Islet of Langerhans (tissue), 1 donor: ENCODE results near the gene CYP2D6.
"Not testable (repeated sequence)": the region's sequence is repeated elsewhere in the genome, so short reads cannot be mapped to it uniquely, and the experiment has no call there.

ENCODE experiments used
- FAIRE-seq: peaks from one replicate; lab custom pipeline; 2011; peaks lifted over from hg19 to GRCh38; lab: Jason Lieb, UNC

The CYP2D6 gene

DNA sequence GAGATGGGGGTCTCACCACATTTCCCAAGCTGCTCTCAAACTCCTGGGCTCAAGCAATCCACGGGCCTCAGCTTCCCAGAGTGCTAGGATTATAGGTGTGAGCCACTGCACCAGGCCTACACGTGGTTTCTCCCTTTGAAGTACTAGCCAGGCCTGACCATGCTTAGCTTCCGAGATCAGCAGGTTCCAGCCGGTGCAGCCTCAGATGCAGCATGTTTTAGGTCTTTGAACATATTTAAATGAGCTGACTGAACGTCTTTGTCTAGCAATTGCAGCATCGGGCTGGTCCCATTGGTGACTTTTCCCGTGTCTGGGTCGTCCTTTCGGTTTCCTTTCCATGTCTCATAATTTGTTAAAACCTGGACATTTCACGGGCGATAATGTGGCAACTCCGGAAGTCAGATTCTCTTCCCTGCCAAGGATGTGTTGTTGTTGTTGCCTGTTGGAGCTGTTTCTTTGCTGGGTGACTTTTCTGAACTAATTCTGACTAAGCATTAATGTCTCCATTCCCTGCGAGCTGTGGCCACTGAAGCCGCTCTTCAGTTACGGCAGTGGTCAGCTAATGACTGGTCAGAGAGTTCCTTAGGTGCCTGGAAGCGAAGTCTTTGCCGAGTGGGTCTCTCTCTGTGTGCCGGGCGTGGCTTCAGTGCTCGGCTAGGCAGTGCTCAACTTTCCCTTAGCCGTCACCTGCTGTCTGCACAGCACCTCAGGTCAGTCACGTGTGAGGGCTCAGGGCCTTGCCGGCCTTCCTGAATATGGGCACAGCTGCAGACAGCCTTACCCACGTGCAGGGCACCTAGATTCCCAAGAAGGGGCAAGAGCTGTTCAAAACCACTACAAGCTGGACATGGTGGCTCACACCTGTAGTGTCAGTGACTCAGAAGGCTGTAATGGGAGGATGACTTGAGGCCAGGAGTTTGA, 3.8 kb upstream of the CYP2D6 start:
- FAIRE-seq = no peak

DNA sequence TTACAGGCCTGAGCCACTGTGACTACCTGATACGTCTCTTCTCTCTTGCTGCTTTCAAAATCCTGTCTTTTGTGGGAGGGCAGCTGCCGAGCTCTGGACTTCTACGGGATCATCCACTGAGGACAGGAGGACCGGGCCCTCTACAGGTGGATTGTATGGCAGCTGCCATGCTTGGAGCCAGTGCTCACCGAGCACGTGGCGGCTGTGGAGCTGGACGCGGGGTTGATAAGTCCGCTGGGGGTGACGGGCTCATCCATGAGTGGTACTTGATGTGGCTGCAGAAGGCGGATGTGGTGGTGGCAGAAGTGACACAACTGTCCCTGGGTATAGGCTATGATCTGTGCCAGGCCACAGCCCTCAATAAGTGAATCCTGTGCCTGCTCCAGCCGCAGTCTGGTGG, 1.8 kb upstream of the CYP2D6 start:
- no peak for FAIRE-seq

DNA sequence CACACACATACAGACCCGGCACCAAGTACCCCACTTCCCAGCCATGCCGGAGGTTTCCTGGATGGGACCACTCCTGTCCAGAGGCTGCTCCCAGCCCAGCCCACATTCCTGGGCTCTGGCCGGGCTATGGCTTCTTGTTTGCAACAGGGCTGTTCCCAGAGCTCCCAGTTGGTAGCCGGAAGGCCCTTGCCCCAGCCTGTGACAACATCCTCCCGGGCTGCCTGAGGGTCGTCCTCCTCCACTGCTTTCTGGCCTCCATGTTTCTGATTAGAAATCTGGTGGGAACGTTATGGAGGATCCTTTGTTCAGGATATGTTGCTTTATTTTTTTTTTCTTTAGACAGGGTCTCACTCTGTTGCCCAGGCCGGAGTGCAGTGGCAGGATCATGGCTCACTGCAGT, 952 bp upstream of the CYP2D6 start:
- no peak for FAIRE-seq

DNA sequence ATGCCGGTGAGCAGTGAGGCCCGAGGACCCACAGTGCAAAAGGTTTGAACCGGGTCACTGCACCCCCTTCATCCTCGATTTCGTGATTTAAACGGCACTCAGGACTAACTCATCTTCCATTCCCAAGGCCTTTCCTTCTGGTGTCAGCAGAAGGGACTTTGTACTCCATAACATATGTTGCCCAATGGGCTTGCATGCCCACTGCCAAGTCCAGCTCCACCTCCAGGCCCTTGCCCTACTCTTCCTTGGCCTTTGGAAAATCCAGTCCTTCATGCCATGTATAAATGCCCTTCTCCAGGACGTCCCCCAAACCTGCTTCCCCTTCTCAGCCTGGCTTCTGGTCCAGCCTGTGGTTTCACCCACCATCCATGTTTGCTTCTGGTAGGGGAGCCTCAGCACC, 428 bp downstream of the CYP2D6 start:
- not testable (repeated sequence) for FAIRE-seq

DNA sequence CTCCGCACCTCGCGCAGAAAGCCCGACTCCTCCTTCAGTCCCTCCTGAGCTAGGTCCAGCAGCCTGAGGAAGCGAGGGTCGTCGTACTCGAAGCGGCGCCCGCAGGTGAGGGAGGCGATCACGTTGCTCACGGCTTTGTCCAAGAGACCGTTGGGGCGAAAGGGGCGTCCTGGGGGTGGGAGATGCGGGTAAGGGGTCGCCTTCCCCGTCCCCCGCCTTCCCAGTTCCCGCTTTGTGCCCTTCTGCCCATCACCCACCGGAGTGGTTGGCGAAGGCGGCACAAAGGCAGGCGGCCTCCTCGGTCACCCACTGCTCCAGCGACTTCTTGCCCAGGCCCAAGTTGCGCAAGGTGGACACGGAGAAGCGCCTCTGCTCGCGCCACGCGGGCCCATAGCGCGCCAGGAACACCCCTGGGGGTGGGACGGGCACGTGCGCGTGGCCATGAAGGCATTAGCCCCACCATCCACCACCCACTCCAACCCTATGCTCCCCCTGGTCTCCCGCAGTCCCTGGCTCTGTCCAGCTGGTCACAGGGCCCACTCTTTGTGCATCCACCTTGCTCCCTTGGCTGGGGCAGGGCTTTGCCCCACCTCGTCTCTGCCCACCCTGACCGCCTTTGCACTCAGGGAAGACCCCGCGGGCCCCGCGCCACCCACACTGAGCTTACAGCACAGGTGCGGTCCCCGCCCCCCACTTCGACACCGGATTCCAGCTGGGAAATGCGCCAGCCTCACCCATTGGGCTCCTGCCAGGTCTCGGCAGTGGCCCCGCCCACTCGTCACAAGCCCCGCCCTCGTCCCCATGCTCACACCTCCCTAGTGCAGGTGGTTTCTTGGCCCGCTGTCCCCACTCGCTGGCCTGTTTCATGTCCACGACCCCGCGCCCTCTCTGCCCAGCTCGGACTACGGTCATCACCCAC, 1.6 kb downstream of the CYP2D6 start:
- not testable (repeated sequence) for FAIRE-seq

DNA sequence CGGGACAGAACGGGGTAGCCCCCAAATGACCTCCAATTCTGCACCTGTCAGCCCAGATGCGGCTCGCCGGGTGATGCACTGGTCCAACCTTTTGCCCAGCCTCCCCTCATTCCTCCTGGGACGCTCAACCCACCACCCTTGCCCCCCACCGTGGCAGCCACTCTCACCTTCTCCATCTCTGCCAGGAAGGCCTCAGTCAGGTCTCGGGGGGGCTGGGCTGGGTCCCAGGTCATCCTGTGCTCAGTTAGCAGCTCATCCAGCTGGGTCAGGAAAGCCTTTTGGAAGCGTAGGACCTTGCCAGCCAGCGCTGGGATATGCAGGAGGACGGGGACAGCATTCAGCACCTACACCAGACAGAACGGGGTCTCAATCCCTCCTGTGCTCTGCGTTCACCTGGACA, 2.6 kb downstream of the CYP2D6 start:
- not testable (repeated sequence) for FAIRE-seq

DNA sequence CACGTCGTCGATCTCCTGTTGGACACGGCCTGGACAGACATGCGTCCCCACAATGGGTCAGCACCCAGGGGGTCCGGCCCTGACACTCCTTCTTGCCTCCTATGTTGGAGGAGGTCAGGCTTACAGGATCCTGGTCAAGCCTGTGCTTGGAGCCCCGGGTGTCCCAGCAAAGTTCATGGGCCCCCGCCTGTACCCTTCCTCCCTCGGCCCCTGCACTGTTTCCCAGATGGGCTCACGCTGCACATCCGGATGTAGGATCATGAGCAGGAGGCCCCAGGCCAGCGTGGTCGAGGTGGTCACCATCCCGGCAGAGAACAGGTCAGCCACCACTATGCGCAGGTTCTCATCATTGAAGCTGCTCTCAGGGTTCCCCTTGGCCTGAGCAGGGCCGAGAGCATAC, 3.0 kb downstream of the CYP2D6 start:
- FAIRE-seq = no peak

DNA sequence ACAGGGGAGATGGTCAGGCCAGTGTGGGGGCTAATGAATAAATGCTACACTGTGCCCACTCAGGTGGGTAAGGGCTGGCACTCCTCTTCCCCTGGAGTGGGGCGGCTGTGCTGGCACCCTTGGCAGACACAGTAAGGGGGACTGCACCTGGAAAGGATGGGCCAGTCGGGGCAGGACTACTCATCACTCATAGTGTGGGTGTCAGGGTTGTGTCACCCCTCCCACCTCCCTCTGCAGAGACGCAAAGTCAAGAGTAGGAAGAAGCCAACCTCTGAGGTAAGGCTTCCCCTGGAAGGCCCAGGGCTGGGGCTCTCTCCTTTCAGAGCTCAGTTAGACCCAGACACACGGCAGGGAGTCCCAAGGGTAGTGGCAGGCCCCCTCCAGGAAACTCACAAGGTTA, 7.1 kb downstream of the CYP2D6 start:
- not testable (repeated sequence) for FAIRE-seq

DNA sequence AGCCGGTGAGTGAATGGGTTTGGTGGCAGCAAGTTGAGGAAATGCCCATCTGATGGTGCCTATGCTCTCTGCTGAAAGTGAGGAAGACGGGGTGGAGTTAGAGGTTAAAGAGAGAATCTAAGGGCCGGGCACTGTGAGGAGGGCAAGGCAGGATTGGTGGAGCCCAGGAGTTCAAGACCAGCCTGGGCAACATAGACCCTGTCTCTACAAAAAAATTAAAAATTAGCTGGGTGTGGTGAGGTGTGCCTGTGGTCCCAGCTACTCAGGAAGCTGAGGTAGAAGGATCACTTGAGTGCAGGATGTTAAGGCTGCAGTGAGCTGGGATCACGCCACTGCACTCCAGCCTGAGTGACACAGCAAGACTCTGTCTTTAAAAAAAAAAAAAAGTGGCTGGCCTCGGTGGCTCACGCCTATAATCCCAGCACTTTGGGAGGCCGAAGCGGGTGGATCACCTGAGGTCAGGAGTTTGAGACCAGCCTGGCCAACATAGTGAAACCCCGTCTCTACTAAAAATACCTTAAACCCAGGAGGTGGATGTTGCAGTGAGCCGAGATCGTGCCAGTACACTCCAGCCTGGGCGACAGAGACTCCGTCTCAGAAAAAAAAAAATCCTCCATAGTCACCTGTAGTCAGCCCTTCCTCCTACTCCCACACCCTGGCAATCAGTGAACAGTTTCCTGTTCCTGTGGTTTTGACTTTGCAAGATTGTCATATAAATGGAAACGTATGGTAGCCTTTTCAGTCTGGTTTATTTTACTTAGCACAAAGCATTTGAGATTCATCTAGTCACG, 10.2 kb downstream of the CYP2D6 start:
- not testable (repeated sequence) for FAIRE-seq

DNA sequence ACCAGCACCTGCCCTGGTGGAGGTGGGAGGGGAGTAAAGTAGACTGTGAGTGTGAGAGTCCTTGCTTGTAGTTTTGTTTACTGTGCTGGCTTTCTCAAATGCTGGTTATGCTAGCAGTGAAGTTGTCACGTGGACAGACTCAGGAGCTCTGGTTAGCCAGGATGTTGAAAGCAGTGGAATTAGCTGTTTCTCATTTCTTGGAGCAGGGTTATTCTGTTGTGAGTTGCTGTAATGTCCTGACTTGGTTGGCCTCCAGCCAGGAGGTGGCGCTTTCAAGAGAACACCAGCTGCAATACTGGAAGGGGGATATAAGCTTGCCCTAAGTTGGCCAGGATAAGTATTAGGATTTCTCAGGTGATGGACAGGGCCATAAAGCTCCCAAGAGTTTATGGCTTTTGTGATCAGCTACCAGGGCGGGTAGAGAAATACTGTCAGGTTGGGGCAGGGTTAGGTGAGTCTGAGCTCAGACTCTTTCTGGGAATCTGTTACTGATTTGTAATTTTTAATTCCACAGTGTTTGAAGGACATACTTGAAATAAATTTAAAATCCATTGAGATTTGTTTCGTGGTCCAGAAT, 13.7 kb downstream of the CYP2D6 start:
- no peak for FAIRE-seq

DNA sequence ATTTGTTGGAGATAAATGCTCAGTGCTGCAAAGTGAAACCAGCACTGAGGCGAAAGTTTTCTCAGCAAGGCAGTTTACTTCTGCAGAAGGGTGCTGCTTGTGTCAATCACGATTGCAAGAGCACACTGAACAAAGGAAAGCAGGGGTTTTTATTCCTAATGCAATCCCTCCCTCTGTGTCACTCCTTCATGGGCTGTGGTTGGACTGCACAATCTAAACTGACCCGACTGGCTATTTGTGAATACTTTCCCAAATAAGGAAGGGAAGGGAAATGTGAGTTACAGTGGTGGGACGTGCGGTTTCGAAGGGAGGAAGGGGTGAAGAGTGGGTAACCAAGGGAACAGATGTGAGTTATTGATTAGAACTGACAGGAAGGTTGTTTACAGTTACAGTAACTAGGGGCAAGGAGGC, 15.2 kb downstream of the CYP2D6 start:
- not testable (repeated sequence) for FAIRE-seq

DNA sequence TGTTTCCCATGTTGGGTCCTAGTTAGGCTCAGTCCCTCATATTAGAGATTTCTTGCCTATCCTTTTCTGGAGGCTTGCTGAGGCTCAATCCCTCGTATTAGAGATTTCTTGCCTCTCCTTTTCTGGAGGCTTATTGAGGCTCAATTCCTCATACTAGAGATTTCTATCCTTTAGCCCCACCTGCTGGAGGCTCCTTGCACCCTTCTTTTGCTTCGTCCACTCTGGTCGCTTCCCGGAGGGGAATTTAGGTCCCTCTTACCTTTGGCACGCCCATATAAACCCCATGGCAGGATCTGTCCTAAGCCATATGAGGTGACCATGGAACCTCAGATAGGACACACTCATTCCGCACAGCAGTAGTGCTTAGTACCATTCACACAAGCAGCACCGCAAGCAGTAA, 15.9 kb downstream of the CYP2D6 start:
- FAIRE-seq = no peak

DNA sequence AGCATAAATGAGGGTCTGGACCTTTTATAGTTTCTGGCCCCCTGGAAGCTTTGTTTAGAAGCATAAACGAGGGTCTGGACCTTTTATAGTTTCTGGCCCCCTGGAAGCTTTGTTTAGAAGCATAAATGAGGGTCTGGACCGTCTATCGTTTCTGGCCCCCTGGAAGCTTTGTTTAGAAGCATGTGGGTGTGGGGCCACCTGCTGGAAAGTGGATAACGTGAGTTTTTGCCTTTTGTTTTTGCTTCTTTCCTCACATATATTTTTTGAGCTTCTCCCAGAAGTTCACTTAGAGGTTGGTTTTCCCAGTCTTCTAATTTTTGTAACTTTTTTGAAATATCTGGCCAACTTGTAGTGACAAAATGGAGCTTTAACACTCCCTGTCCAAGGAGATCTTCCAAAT, 17.8 kb downstream of the CYP2D6 start:
- FAIRE-seq = not testable (repeated sequence)

DNA sequence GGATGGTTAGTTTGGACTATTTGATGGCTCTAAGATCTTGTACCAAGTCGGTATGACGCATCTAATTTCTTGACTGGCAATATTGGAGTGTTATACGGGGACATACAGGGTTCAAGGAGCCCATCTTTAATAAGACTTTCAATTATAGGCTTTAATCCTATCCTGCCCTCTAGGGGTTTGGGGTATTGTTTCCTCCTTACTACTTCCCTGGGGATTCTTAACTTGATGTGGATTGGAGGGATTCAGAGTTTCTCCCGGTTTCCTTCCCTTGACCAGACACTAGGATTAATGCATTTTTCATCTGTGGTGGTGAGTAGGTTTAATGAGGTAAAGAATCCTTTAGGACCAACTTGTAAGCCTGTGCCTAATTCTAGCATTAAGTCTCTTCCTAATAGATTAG, 18.8 kb downstream of the CYP2D6 start:
- FAIRE-seq = no peak

DNA sequence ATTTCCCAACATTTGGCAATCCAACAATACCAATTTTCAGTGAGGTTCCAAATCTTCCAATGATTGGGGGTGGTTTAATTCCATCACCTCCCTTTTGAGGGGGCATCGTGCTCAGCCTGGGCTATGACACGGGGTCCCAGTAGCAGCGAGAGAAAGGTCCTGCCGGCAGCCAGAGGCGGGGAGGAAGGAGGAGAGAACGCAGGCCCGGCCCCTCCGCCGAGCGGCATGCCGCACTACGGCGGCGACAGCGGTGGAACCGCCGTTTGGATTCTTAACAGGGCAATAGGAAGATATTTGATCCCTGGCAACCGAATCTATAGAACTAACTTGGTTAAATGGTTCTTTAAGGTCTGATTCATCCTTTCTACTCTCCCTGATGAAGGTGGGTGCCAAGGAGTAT, 21.8 kb downstream of the CYP2D6 start:
- no peak for FAIRE-seq

DNA sequence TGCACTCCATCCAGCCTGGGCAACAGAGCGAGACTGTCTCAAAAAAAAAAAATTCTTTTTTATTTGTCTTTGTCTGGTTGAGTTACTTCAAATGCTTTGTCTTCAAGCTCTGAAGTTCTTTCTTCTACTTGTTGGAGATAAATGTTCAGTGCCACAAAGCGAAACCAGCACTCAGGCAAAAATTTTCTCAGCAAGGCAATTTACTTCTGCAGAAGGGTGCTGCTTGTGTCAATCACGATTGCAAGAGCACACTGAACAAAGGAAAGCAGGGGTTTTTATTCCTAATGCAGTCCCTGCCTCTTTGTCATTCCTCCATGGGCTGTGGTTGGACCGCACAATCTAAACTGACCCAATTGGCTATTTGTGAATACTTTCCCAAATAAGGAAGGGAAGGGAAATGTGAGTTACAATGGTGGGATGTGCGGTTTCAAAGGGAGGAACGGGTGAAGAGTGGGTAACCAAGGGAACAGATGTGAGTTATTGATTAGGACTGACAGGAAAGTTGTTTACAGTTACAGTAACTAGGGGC, 26.2 kb downstream of the CYP2D6 start:
- not testable (repeated sequence) for FAIRE-seq

DNA sequence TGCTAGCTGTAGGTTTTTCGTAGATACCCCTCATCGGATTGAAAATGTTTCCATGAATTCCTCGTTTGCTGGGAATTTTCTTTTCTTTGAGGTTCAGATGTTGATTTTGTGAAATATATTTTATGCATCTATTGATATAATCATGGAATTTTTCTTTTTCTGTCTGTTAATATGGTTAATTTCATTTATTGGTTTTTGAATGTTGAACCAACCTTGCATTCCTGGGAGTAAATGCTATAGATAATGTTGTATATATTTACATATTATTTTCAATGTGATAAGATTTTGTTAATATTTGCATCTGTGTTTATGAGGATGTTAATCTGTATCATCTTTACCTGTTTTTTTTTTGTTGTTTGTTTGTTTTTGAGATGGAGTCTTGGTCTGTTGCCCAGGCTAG, 29.4 kb downstream of the CYP2D6 start:
- FAIRE-seq = no peak

DNA sequence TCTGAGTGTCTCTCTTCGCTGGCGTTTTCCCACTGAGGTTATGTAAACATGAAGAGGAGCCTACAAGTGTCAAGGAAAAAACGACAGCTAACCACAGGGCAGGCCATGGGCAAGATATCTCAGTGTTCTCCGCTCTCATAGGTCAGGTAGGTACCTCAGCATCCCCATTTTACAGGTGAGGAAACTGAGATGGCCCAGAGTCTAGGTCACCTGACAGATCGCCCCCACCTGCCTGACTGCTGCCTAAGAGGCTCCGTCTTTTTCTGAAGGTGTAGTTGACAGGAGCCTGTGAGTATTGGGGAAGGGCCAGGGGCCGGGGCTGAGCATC, 39.2 kb downstream of the CYP2D6 start:
- no peak for FAIRE-seq

DNA sequence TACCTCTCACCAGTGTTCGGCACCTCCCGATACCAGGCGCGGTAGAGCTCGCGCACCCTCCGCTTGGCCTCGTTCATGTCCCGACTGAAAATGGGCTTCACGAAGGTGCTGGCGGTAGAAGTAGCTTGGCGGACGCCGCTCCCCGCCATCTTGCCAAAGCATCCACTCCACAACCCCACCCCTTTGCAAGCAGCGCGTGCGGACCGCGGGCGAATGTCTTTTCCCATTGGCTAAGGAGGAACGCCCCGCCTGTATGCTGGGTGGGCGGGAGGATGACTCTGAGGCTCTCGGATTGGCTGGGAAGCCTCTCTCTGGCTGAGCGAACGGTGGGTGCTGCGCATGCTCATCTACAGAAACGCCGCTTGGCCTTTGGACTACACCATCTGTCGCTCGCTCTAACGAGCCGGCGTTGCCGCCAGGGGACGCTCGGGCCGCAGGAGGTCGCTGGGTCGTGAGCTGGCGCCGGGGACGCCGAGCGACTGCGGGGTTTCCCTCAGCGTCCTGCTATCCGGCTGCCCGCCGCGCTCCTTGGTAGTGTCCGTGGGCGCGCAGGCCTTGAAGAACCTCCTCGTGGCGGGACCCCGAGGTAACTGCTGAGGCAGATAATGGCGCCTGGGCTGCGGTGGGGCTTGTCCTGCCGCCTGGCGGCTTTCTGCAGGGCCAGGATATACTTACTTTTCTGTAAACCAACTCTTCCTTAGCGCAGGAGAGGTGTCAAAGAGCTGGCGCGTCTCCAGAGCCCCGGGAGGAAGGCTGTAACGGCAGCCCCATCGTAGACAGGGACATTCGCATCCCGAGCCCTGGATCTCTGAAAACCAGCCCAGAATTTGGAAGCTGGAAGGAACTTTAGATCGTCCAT, 39.8 kb downstream of the CYP2D6 start, which contains the start of gene NDUFA6:
Gene NDUFA6 (minus strand): TSS at position 177 of the 859 bp plus-strand sequence. CDS start 28 bp downstream, at position 149.
- peak; percentile 47 for FAIRE-seq

DNA sequence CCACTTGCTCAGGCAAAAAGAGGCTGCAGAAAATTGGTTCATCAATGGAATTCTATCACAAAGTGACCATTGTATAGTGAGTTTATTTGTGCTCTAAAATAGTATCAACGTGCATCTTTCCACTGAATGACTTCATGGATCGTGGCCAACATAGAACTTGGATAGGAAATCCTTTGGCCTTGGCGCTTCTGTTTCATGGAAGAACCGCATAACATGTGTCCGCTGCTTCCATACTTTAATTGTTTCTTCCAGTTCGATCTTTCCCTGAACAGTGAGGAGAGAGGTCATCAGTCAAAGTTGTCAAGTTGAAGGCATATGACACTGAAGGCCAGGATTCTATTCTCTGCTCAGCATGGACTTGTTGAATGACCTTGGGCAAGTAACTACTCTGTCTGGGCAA, 44.6 kb downstream of the CYP2D6 start:
- FAIRE-seq = no peak

DNA sequence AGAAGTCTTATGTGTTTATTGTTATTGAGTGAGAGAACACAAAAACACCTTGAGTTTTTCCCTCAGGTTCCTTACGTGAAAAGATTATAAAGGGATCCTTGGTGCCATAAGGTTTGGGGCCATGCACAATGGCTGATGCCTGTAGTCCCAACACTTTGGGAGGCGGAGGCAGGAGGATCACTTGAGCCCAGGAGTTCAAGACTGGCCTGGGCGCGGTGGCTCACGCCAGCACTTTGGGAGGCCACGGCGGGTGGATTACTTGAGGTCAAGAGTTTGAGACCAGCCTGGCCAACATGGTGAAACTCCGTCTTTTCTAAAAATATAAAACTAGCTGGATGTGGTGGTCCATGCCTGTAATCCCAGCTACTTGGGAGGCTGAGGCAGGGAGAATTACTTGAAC, 45.7 kb downstream of the CYP2D6 start:
- no peak for FAIRE-seq
